ENCODE measurements around the gene EGFR. TPM values are rescaled to one million over a fixed set of nuclear protein-coding genes. Genes with fewer than 3 reads are reported as not detected.

The EGFR gene
- total and polyA plus RNA-seq, 9 donors: 13.0 to 54.6 (median 41.7) TPM

- Histone ChIP-seq H3K27ac (peak overlapping the region; percentile 84 to 88), H3K36me3 (no peaks in the 10 kb centered on the region), H3K4me3 (peak overlapping the region; percentile 78), H3K9me3 (no peaks in the 10 kb centered on the region), H3K4me1 (ENCODE audit: insufficient read depth) (peaks cover 7% of the 10 kb centered on the region), H3K27me3 (no peaks in the 10 kb centered on the region)
- 46 to 63% (median 58%) methylated on average over 11 of the region's 11 CpGs for WGBS, 3 donors
- intact Hi-C loops (cut with DNase I): loop anchor here in 3 of 4 donors (10.0 kb wide), 5 partner anchors 54 to 234 kb away; no protein-coding TSS in a partner anchor
- TF ChIP-seq POLR2A (IDR thresholded peaks at IDR 0.05): no peak
- no peak for TF ChIP-seq EP300 (IDR thresholded peaks at IDR 0.05)
- TF ChIP-seq CTCF (IDR thresholded peaks at IDR 0.05): no peak
- DNase-seq: peak; percentile 40 to 60 (median 52)
Measured at GRCh38 chr7:55020466-55020871, 1.7 kb downstream of the EGFR start.

- Histone ChIP-seq H3K9me3 (no peaks in the 10 kb centered on the region), H3K4me1 (ENCODE audit: insufficient read depth) (peaks cover 9% of the 10 kb centered on the region), H3K27me3 (no peaks in the 10 kb centered on the region), H3K36me3 (no peaks in the 10 kb centered on the region), H3K27ac (no peak overlapping the region), H3K4me3 (peak overlapping the region; percentile 78)
- DNase-seq: no peak
- TF ChIP-seq POLR2A (IDR thresholded peaks at IDR 0.05) (no peak), EP300 (IDR thresholded peaks at IDR 0.05) (no peak), CTCF (IDR thresholded peaks at IDR 0.05) (no peak)
- intact Hi-C loops (cut with DNase I): loop anchor here in 3 of 4 donors (10.0 kb wide), 5 partner anchors 54 to 234 kb away; no protein-coding TSS in a partner anchor
- WGBS, 3 donors: 91 to 94% (median 93%) methylated on average over 9 of the region's 9 CpGs
Measured at GRCh38 chr7:55021053-55021452, 2.2 kb downstream of the EGFR start.

- Histone ChIP-seq H3K27ac (peak overlapping the region in 1 of 2 donors; percentile 40), H3K9me3 (no peaks in the 10 kb centered on the region), H3K36me3 (no peaks in the 10 kb centered on the region), H3K4me1 (ENCODE audit: insufficient read depth) (peaks cover 17% of the 10 kb centered on the region), H3K27me3 (no peaks in the 10 kb centered on the region), H3K4me3 (no peak overlapping the region)
- intact Hi-C loops (cut with DNase I): loop anchor here in 3 of 4 donors (10.0 kb wide), 5 partner anchors 53 to 233 kb away; no protein-coding TSS in a partner anchor
- DNase-seq: no peak
- 64 to 79% (median 73%) methylated on average over 17 of the region's 17 CpGs for WGBS, 3 donors
- no peak for TF ChIP-seq EP300 (IDR thresholded peaks at IDR 0.05)
- no peak for TF ChIP-seq CTCF (IDR thresholded peaks at IDR 0.05)
- TF ChIP-seq POLR2A (IDR thresholded peaks at IDR 0.05): no peak
Measured at GRCh38 chr7:55022002-55022985, 3.5 kb downstream of the EGFR start.

GRCh38 chr7:55023841-55024505, 5.2 kb downstream of the EGFR start:
- no peak for DNase-seq
- no peaks in the 10 kb centered on the region for H3K9me3 ChIP-seq
- intact Hi-C loops (cut with DNase I): loop anchor here in 3 of 4 donors (10.0 kb wide), 5 partner anchors 51 to 231 kb away; no protein-coding TSS in a partner anchor
- no peak overlapping the region for H3K4me3 ChIP-seq
- no peaks in the 10 kb centered on the region for H3K36me3 ChIP-seq
- WGBS, 3 donors: 69 to 85% (median 84%) methylated on average over 4 of the region's 4 CpGs
- TF ChIP-seq POLR2A (IDR thresholded peaks at IDR 0.05) (no peak), EP300 (IDR thresholded peaks at IDR 0.05) (no peak), CTCF (IDR thresholded peaks at IDR 0.05) (no peak)
- H3K4me1 ChIP-seq (ENCODE audit: insufficient read depth): peaks cover 17% of the 10 kb centered on the region
- H3K27ac ChIP-seq: no peak overlapping the region
- H3K27me3 ChIP-seq: no peaks in the 10 kb centered on the region
